IMR-90 (cell line): ENCODE results near the gene LRP1B. TPM values are rescaled to one million over a fixed set of nuclear protein-coding genes. Genes with fewer than 3 reads are reported as not detected.

Experiments
- ATAC-seq: fragments of 200-7000 bp; cut with Tn5 transposase; 2 replicates; pipeline ENCODE4 v1.9.1; 2020; ENCODE audit warnings: low read depth, mild to moderate bottlenecking, moderate library complexity
- BruUV-seq: library from RNA; stranded (reverse); fragments of 400-500 nt; replicated peaks from 2 replicates; lab custom pipeline; 2021; lab: Mats Ljungman, UMichigan
- CTCF ChIA-PET: fragments of 300-600 bp; formaldehyde crosslinking; extraction: SDS; loops from one replicate; lab custom pipeline; 2021; ENCODE audit warnings: antibody characterized with exemption; lab: Yijun Ruan, JAX
- POLR2A ChIA-PET: fragments of 300-600 bp; sonication (Branson Sonifier 250); formaldehyde crosslinking; loops from one replicate; lab custom pipeline; 2022; ENCODE audit warnings: antibody characterized with exemption; ENCODE audit not compliant: unreplicated experiment; lab: Charles Lee
- DNase-seq: peaks from one replicate; pipeline ENCODE4 v3.0.0; 2013
- H2AFZ ChIP-seq: replicated peaks from 2 replicates; pipeline ENCODE3; 2013; ENCODE audit warnings: low read length, mild to moderate bottlenecking; ENCODE audit not compliant: poor library complexity
- H2AK5ac ChIP-seq: 2 replicates; pipeline ENCODE4 v1.6.1; 2013; ENCODE audit warnings: low read depth, low read length, inconsistent platforms
- H2AK9ac ChIP-seq: replicated peaks from 2 replicates; pipeline ENCODE3; 2013; ENCODE audit warnings: mild to moderate bottlenecking, low read depth, low read length, moderate library complexity; ENCODE audit not compliant: poor library complexity
- H2BK120ac ChIP-seq: 2 replicates; pipeline ENCODE4 v1.6.1; 2013; ENCODE audit warnings: low read depth, low read length, inconsistent platforms
- H2BK15ac ChIP-seq: 3 replicates; pipeline ENCODE4 v1.6.1; 2013; ENCODE audit warnings: low read depth, low read length, inconsistent platforms
- H2BK20ac ChIP-seq: 2 replicates; pipeline ENCODE4 v1.6.1; 2013; ENCODE audit warnings: low read depth, mild to moderate bottlenecking, inconsistent platforms, low read length, moderate library complexity
- H2BK5ac ChIP-seq: 2 replicates; pipeline ENCODE4 v1.6.1; 2013; ENCODE audit warnings: mild to moderate bottlenecking, low read depth, low read length, inconsistent platforms; ENCODE audit not compliant: poor library complexity, severe bottlenecking
- H3K14ac ChIP-seq: replicated peaks from 2 replicates; pipeline ENCODE4 v1.6.1; 2013; ENCODE audit warnings: low read depth, low read length, inconsistent platforms
- H3K18ac ChIP-seq: 2 replicates; pipeline ENCODE4 v1.6.1; 2013; ENCODE audit warnings: low read depth, low read length, control low read depth
- H3K23ac ChIP-seq: 2 replicates; pipeline ENCODE4 v1.6.1; 2013; ENCODE audit warnings: low read depth, low read length, inconsistent platforms
- H3K27ac ChIP-seq: 2 replicates; pipeline ENCODE4 v1.5.1; 2013; ENCODE audit warnings: mild to moderate bottlenecking, control low read depth, low read length; ENCODE audit not compliant: insufficient read depth
- H3K27me3 ChIP-seq: 2 replicates; pipeline ENCODE4 v1.6.1; 2013; ENCODE audit warnings: low read length; ENCODE audit not compliant: control insufficient read depth, insufficient read depth
- H3K36me3 ChIP-seq: 2 replicates; pipeline ENCODE4 v1.6.1; 2013; ENCODE audit warnings: low read length, mixed read lengths; ENCODE audit not compliant: control insufficient read depth, insufficient read depth
- H3K4ac ChIP-seq: 2 replicates; pipeline ENCODE4 v1.6.1; 2013; ENCODE audit warnings: low read depth, low read length, inconsistent platforms
- H3K4me1 ChIP-seq: 2 replicates; pipeline ENCODE4 v1.6.1; 2013; ENCODE audit warnings: low read length, mixed read lengths; ENCODE audit not compliant: control insufficient read depth, insufficient read depth
- H3K4me2 ChIP-seq: 2 replicates; pipeline ENCODE4 v1.6.1; 2013; ENCODE audit warnings: low read depth, mild to moderate bottlenecking, control low read depth, low read length, moderate library complexity
- H3K4me3 ChIP-seq: 2 replicates; pipeline ENCODE4 v1.5.1; 2013; ENCODE audit warnings: low read depth, mild to moderate bottlenecking, control low read depth, low read length, moderate library complexity; ENCODE audit not compliant: insufficient read depth
- H3K56ac ChIP-seq: 2 replicates; pipeline ENCODE4 v1.6.1; 2013; ENCODE audit warnings: low read length, inconsistent platforms; ENCODE audit not compliant: insufficient read depth; ENCODE audit errors: extremely low read depth
- H3K79me1 ChIP-seq, 2 experiments: 2 replicates each; pipeline ENCODE4 v1.6.1; 2013; ENCODE audit warnings: low read length in 2 of 2, inconsistent platforms in 1 of 2, low read depth in 1 of 2
- H3K9ac ChIP-seq: 2 replicates; pipeline ENCODE4 v1.6.1; 2013; ENCODE audit warnings: low read depth, low read length, control low read depth
- H3K9me1 ChIP-seq: 2 replicates; pipeline ENCODE4 v1.6.1; 2013; ENCODE audit warnings: low read length, inconsistent platforms; ENCODE audit not compliant: insufficient read depth
- H3K9me3 ChIP-seq: 2 replicates; pipeline ENCODE4 v1.6.1; 2013; ENCODE audit warnings: low read length; ENCODE audit not compliant: control insufficient read depth, insufficient read depth
- H4K20me1 ChIP-seq: 2 replicates; pipeline ENCODE4 v1.6.1; 2013; ENCODE audit warnings: low read length, inconsistent platforms; ENCODE audit not compliant: insufficient read depth
- H4K5ac ChIP-seq: 2 replicates; pipeline ENCODE4 v1.6.1; 2013; ENCODE audit warnings: mild to moderate bottlenecking, low read depth, low read length, control low read depth
- H4K8ac ChIP-seq, 2 experiments: 2 replicates each; pipeline ENCODE4 v1.6.1; 2013; ENCODE audit warnings: low read depth in 2 of 2, low read length in 2 of 2, control low read depth in 1 of 2, inconsistent platforms in 1 of 2
- H4K91ac ChIP-seq: 2 replicates; pipeline ENCODE4 v1.6.1; 2013; ENCODE audit warnings: low read depth, low read length, inconsistent platforms; ENCODE audit not compliant: insufficient read depth
- BHLHE40 ChIP-seq: fragments of 150-350 bp; IDR thresholded peaks from 2 replicates; pipeline ENCODE4 v1.6.1; 2016; ENCODE audit warnings: mild to moderate bottlenecking, low read depth, low read length
- CEBPB ChIP-seq: IDR thresholded peaks from 2 replicates; pipeline ENCODE4 v1.6.1; 2012; ENCODE audit warnings: low read depth, low read length, improper control_type of control experiment
- CHD1 ChIP-seq: IDR thresholded peaks from 2 replicates; pipeline ENCODE4 v1.6.1; 2012; ENCODE audit warnings: low read depth, low read length, improper control_type of control experiment
- CTCF ChIP-seq: conservative IDR thresholded peaks from 2 replicates; pipeline ENCODE4 v1.5.1; 2012; ENCODE audit warnings: mild to moderate bottlenecking, low read depth, low read length, improper control_type of control experiment
- ELK1 ChIP-seq: fragments of 150-350 bp; IDR thresholded peaks from 2 replicates; pipeline ENCODE4 v1.6.1; 2016; ENCODE audit warnings: low read depth, mild to moderate bottlenecking, low read length, moderate library complexity, borderline replicate concordance
- FOS ChIP-seq: fragments of 150-350 bp; IDR thresholded peaks from 2 replicates; pipeline ENCODE4 v1.6.1; 2016; ENCODE audit warnings: low read depth, low read length
- MAFK ChIP-seq: IDR thresholded peaks from 2 replicates; pipeline ENCODE4 v1.6.1; 2012; ENCODE audit warnings: low read depth, low read length, improper control_type of control experiment
- MAZ ChIP-seq: IDR thresholded peaks from 2 replicates; pipeline ENCODE4 v1.6.1; 2012; ENCODE audit warnings: low read depth, mild to moderate bottlenecking, low read length, improper control_type of control experiment, moderate library complexity, borderline replicate concordance
- MXI1 ChIP-seq: IDR thresholded peaks from 2 replicates; pipeline ENCODE4 v1.6.1; 2012; ENCODE audit warnings: low read depth, mild to moderate bottlenecking, low read length, moderate library complexity, borderline replicate concordance
- NFE2L2 ChIP-seq: fragments of 150-350 bp; IDR thresholded peaks from 2 replicates; pipeline ENCODE4 v1.6.1; 2016; ENCODE audit warnings: low read depth, mild to moderate bottlenecking, low read length
- POLR2A ChIP-seq: IDR thresholded peaks from 2 replicates; pipeline ENCODE4 v1.6.1; 2012; ENCODE audit warnings: mild to moderate bottlenecking, low read depth, low read length
- RAD21 ChIP-seq: IDR thresholded peaks from 2 replicates; pipeline ENCODE4 v1.6.1; 2012; ENCODE audit warnings: low read length, improper control_type of control experiment
- RFX5 ChIP-seq: IDR thresholded peaks from 2 replicates; pipeline ENCODE4 v1.8.0; 2012; ENCODE audit warnings: low read depth, mild to moderate bottlenecking, low read length, moderate library complexity
- SMC3 ChIP-seq: fragments of 150-350 bp; IDR thresholded peaks from 2 replicates; pipeline ENCODE4 v1.6.1; 2016; ENCODE audit warnings: low read depth, mild to moderate bottlenecking, antibody characterized with exemption, low read length, moderate library complexity
- USF2 ChIP-seq: fragments of 150-350 bp; IDR thresholded peaks from 2 replicates; pipeline ENCODE4 v1.6.1; 2017; ENCODE audit warnings: mild to moderate bottlenecking, antibody characterized with exemption, low read length, low read depth
- dilution Hi-C: fragments of 300-500 bp; cut with HindIII; formaldehyde crosslinking; loops from one replicate; pipeline ENCODE4 v1.14.3; 2018; ENCODE audit warnings: low sequenced_read_pairs; ENCODE audit not compliant: unreplicated experiment
- in situ Hi-C: fragments of 300-500 bp; cut with MboI; formaldehyde crosslinking; loops from 3 replicates; pipeline ENCODE4 v1.14.3; 2019; ENCODE audit warnings: low sequenced_read_pairs, inconsistent platforms, mixed read lengths
- intact Hi-C: fragments of 100-400 bp; cut with micrococcal nuclease; formaldehyde crosslinking; loops from 2 replicates; pipeline ENCODE4 v1.10.0; 2022
- polyA plus RNA-seq, 3 experiments: library from polyadenylated mRNA; depleted of rRNA; stranded (reverse); fragments of >200 nt; gene quantifications; 2 replicates each; pipeline ENCODE4 v1.2.3, GENCODE V29; 2012; ENCODE audit warnings: low replicate concordance in 1 of 3
- total RNA-seq: library from RNA; depleted of rRNA; stranded (reverse); fragments of >200 nt; gene quantifications from 2 replicates; pipeline ENCODE4 v1.2.3, GENCODE V29; 2012

The LRP1B gene
- total and polyA plus RNA-seq, 2 of the 4 experiments (the other 2 are of a cell fraction) = under 0.01 to 0.02 TPM

GRCh38 chr2:140288726-140289125, 1842.1 kb downstream of the LRP1B start:
- Histone ChIP-seq H2BK120ac (no peak overlapping the region), H2BK20ac (no peak overlapping the region), H3K27ac (no peak overlapping the region), H3K9me1 (no peaks in the 10 kb centered on the region), H4K5ac (no peak overlapping the region), H3K9me3 (no peaks in the 10 kb centered on the region), H2BK5ac (no peak overlapping the region), H2BK15ac (no peak overlapping the region), H3K4me1 (no peaks in the 10 kb centered on the region), H3K18ac (no peak overlapping the region), H3K4ac (no peak overlapping the region), H3K27me3 (no peaks in the 10 kb centered on the region), H3K4me2 (no peak overlapping the region), H4K8ac (no peak overlapping the region), H3K79me1 (no peaks in the 10 kb centered on the region), H2AK9ac (no peak overlapping the region), H3K56ac (no peak overlapping the region), H3K9ac (no peak overlapping the region), H4K91ac (no peak overlapping the region), H2AFZ (no peak overlapping the region), H3K23ac (no peak overlapping the region), H2AK5ac (no peak overlapping the region), H3K36me3 (no peaks in the 10 kb centered on the region), H3K14ac (no peak overlapping the region), H3K4me3 (no peak overlapping the region), H4K20me1 (no peaks in the 10 kb centered on the region)
- intact Hi-C loops = no loop called here
- in situ Hi-C loops = no loop called here
- ChIA-PET POLR2A (no interaction called here), CTCF (no interaction called here)
- no peak for TF ChIP-seq CEBPB
- TF ChIP-seq SMC3 = no peak
- TF ChIP-seq FOS = no peak
- no peak for TF ChIP-seq MXI1
- no peak for TF ChIP-seq MAFK
- no peak for TF ChIP-seq CTCF
- TF ChIP-seq CHD1 = no peak
- no peak for TF ChIP-seq RFX5
- no peak for TF ChIP-seq POLR2A
- TF ChIP-seq NFE2L2 = no peak
- no peak for TF ChIP-seq ELK1
- TF ChIP-seq BHLHE40 = no peak
- TF ChIP-seq MAZ = no peak
- no peak for TF ChIP-seq RAD21
- TF ChIP-seq USF2 = no peak
- dilution Hi-C loops = no loop called here
- ATAC-seq = no peak
- BruUV-seq = no TSS peak
- DNase-seq = no peak
